Endothelial cell of umbilical vein (primary cell): ENCODE results near the gene EPHA5.
"Not testable (repeated sequence)": the region's sequence is repeated elsewhere in the genome, so short reads cannot be mapped to it uniquely, and the experiment has no call there.

Experiments used
- CTCF ChIP-seq, 2 donors: IDR thresholded peaks; 1 replicate in 1 of 2; 2 replicates in 1 of 2; pipeline ENCODE4 v1.5.1; 2011; ENCODE audit warnings: low read length in 2 of 2, mild to moderate bottlenecking in 2 of 2, moderate library complexity in 2 of 2, control low read depth in 1 of 2, inconsistent platforms in 1 of 2, low read depth in 1 of 2; ENCODE audit not compliant: insufficient read depth in 1 of 2; ENCODE audit errors: extremely low read depth in 1 of 2
- EZH2 ChIP-seq: IDR thresholded peaks from 2 replicates; pipeline ENCODE4 v1.6.1; 2012; ENCODE audit warnings: borderline replicate concordance, low read depth, mild to moderate bottlenecking, moderate library complexity, low read length, inconsistent platforms; ENCODE audit not compliant: severe bottlenecking
- POLR2A ChIP-seq: IDR thresholded peaks from 2 replicates; pipeline ENCODE4 v1.6.1; 2012; ENCODE audit warnings: low read depth, mild to moderate bottlenecking, control low read depth, low read length
- POLR2AphosphoS5 ChIP-seq: IDR thresholded peaks from 2 replicates; pipeline ENCODE4 v1.6.1; 2012; ENCODE audit warnings: low read depth, mild to moderate bottlenecking, control low read depth, low read length, moderate library complexity; ENCODE audit not compliant: insufficient read depth

DNA sequence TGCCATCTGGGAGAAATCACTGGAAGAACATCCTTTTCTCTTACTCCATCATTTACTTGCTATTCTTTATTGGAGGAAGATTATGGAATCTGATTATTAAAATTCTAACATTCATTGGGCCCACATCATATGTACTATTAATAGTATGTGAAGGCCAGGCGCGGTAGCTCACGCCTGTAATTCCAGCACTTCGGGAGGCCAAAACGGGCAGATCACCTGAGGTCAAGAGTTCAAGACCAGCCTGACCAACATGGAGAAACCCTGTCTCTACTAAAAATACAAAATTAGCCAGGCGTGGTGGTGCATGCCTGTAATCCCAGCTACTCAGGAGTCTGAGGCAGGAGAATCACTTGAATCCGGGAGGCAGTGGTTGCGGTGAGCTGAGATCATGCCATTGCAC is 361.7 kb downstream of the EPHA5 start:
- TF ChIP-seq EZH2; CTCF (IDR thresholded peaks at IDR 0.05; ENCODE audit: extremely low read depth in 1 of 2, insufficient read depth in 1 of 2, low read depth in 1 of 2, low read length in 2 of 2); POLR2AphosphoS5; POLR2A: not testable (repeated sequence)
